Mesenchymal stem cell (in vitro differentiated cells and primary cell): ENCODE results near the gene AFF1.

Experiments used
- DNase-seq: peaks from one replicate; pipeline ENCODE4 v3.0.0-alpha.2; 2013
- H2AFZ ChIP-seq: one replicate; pipeline ENCODE4 v1.6.1; 2013; ENCODE audit warnings: low read depth, mild to moderate bottlenecking, control low read depth, inconsistent platforms, low read length, moderate library complexity
- H2AK5ac ChIP-seq: 2 replicates; pipeline ENCODE4 v1.6.1; 2013; ENCODE audit warnings: low read length, moderate library complexity, mild to moderate bottlenecking, inconsistent platforms; ENCODE audit not compliant: severe bottlenecking
- H2BK120ac ChIP-seq: one replicate; pipeline ENCODE4 v1.6.1; 2013; ENCODE audit warnings: low read depth, mild to moderate bottlenecking, inconsistent platforms, low read length, moderate library complexity
- H2BK12ac ChIP-seq, 2 experiments: one replicate each; pipeline ENCODE4 v1.6.1; 2013; ENCODE audit warnings: inconsistent platforms in 2 of 2, low read length in 2 of 2, mild to moderate bottlenecking in 2 of 2, moderate library complexity in 2 of 2, control low read depth in 1 of 2
- H2BK15ac ChIP-seq: one replicate; pipeline ENCODE4 v1.6.1; 2013; ENCODE audit warnings: mild to moderate bottlenecking, low read depth, inconsistent platforms; ENCODE audit not compliant: poor library complexity, severe bottlenecking
- H2BK5ac ChIP-seq: 2 replicates; pipeline ENCODE4 v1.6.1; 2013; ENCODE audit warnings: low read depth, mild to moderate bottlenecking, low read length, control low read depth, inconsistent platforms; ENCODE audit not compliant: poor library complexity, severe bottlenecking
- H3K14ac ChIP-seq, 2 experiments: one replicate each; pipeline ENCODE4 v1.6.1; 2013; ENCODE audit warnings: inconsistent platforms in 2 of 2, low read length in 2 of 2, control low read depth in 1 of 2, mild to moderate bottlenecking in 1 of 2, moderate library complexity in 1 of 2
- H3K18ac ChIP-seq, 2 experiments: one replicate each; pipeline ENCODE4 v1.6.1; 2013; ENCODE audit warnings: inconsistent platforms in 2 of 2, low read length in 2 of 2, control low read depth in 1 of 2, low read depth in 1 of 2, mild to moderate bottlenecking in 1 of 2
- H3K23ac ChIP-seq, 2 experiments: one replicate each; pipeline ENCODE4 v1.6.1; 2013; ENCODE audit warnings: inconsistent platforms in 2 of 2, low read length in 2 of 2, mild to moderate bottlenecking in 2 of 2, moderate library complexity in 2 of 2, control low read depth in 1 of 2
- H3K27ac ChIP-seq: 2 replicates; pipeline ENCODE4 v1.5.1; 2013; ENCODE audit warnings: mild to moderate bottlenecking, moderate library complexity, low read length, control low read depth, inconsistent platforms; ENCODE audit not compliant: poor library complexity, severe bottlenecking
- H3K27me3 ChIP-seq, 2 experiments: 2 replicates each; pipeline versions ENCODE4 v1.6.1 to v1.7.0; 2013; ENCODE audit warnings: low read length in 2 of 2, mild to moderate bottlenecking in 2 of 2, moderate library complexity in 2 of 2, control low read depth in 1 of 2, inconsistent platforms in 1 of 2; ENCODE audit not compliant: control insufficient read depth in 1 of 2, insufficient read depth in 1 of 2
- H3K36me3 ChIP-seq, 2 experiments: 2 replicates each; pipeline versions ENCODE4 v1.6.1 to v1.7.0; 2013; ENCODE audit warnings: low read length in 2 of 2, control low read depth in 1 of 2, inconsistent platforms in 1 of 2, low read depth in 1 of 2, mild to moderate bottlenecking in 1 of 2; ENCODE audit not compliant: insufficient read depth in 2 of 2, control insufficient read depth in 1 of 2
- H3K4ac ChIP-seq, 2 experiments: one replicate each; pipeline ENCODE4 v1.6.1; 2013; ENCODE audit warnings: inconsistent platforms in 2 of 2, low read length in 2 of 2, mild to moderate bottlenecking in 2 of 2, moderate library complexity in 2 of 2, control low read depth in 1 of 2, low read depth in 1 of 2
- H3K4me1 ChIP-seq: 2 replicates; pipeline ENCODE4 v1.6.1; 2013; ENCODE audit warnings: low read depth, low read length, control low read depth; ENCODE audit not compliant: control insufficient read depth, insufficient read depth
- H3K4me2 ChIP-seq: 2 replicates; pipeline ENCODE4 v1.6.1; 2013; ENCODE audit warnings: low read length, mild to moderate bottlenecking, inconsistent platforms; ENCODE audit not compliant: poor library complexity, severe bottlenecking
- H3K4me3 ChIP-seq, 2 experiments: 2 replicates each; pipeline versions ENCODE4 v1.5.1 to v1.7.0; 2013; ENCODE audit warnings: low read length in 2 of 2, mild to moderate bottlenecking in 2 of 2, control low read depth in 1 of 2, low read depth in 1 of 2; ENCODE audit not compliant: insufficient read depth in 1 of 2
- H3K79me1 ChIP-seq: replicated peaks from 2 replicates; pipeline ENCODE4 v1.6.1; 2013; ENCODE audit warnings: mild to moderate bottlenecking, control low read depth, low read length, inconsistent platforms; ENCODE audit not compliant: poor library complexity, severe bottlenecking
- H3K9ac ChIP-seq: 2 replicates; pipeline ENCODE4 v1.7.0; 2013; ENCODE audit warnings: mild to moderate bottlenecking, low read length, moderate library complexity
- H3K9me3 ChIP-seq: 2 replicates; pipeline ENCODE4 v1.7.0; 2013; ENCODE audit warnings: mild to moderate bottlenecking, low read length; ENCODE audit not compliant: control insufficient read depth
- H4K8ac ChIP-seq: one replicate; pipeline ENCODE4 v1.6.1; 2013; ENCODE audit warnings: inconsistent platforms, mild to moderate bottlenecking, low read length, moderate library complexity
- H4K91ac ChIP-seq: one replicate; pipeline ENCODE4 v1.6.1; 2013; ENCODE audit warnings: mild to moderate bottlenecking, low read length, inconsistent platforms
- WGBS: methylation state at CpG from one replicate; pipeline ENCODE4 v1.1.7; 2013; ENCODE audit warnings: mixed read lengths; 5-methylcytosine and 5-hydroxymethylcytosine counted together

Gene AFF1

DNA sequence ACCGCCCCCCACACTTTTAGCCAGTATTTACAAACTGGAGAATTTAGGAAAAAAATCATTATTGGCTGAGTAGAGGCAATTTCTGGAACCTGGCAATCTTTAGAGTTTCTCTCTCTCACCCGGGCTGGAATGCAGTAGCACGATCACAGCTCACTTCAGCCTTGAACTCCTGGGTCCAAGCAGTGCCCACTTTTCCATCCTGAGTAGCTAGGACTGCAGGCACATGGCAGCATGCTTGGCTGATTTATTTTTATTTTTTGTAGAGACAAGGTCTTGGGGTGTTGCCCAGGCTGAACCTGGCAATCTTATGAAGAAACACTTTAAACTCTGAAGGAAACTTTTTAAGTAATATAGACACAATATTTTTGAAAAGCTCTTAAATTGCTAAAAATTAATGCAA, 120.1 kb downstream of the AFF1 start:
- no peak overlapping the region for H3K4me3 ChIP-seq
- no peak overlapping the region for H2AFZ ChIP-seq
- no peak overlapping the region for H2AK5ac ChIP-seq
- WGBS: 97% methylated on average over 2 of the region's 3 CpGs
- H3K23ac ChIP-seq: no peak overlapping the region
- no peak overlapping the region for H4K8ac ChIP-seq
- no peak overlapping the region for H3K4ac ChIP-seq
- H2BK12ac ChIP-seq: no peak overlapping the region
- H2BK120ac ChIP-seq: no peak overlapping the region
- H3K18ac ChIP-seq: no peak overlapping the region
- H3K27me3 ChIP-seq: no peaks in the 10 kb centered on the region
- no peak overlapping the region for H3K4me2 ChIP-seq
- no peak overlapping the region for H2BK15ac ChIP-seq
- H2BK5ac ChIP-seq: no peak overlapping the region
- H3K4me1 ChIP-seq: peaks cover 8% of the 10 kb centered on the region
- H3K27ac ChIP-seq: no peak overlapping the region
- H3K9me3 ChIP-seq: no peaks in the 10 kb centered on the region
- peaks cover 5 to 9% of the 10 kb centered on the region in 2 experiments for H3K36me3 ChIP-seq
- peaks cover 42% of the 10 kb centered on the region for H3K79me1 ChIP-seq
- H3K14ac ChIP-seq: no peak overlapping the region
- H4K91ac ChIP-seq: no peak overlapping the region
- H3K9ac ChIP-seq: no peak overlapping the region
- no peak for DNase-seq

DNA sequence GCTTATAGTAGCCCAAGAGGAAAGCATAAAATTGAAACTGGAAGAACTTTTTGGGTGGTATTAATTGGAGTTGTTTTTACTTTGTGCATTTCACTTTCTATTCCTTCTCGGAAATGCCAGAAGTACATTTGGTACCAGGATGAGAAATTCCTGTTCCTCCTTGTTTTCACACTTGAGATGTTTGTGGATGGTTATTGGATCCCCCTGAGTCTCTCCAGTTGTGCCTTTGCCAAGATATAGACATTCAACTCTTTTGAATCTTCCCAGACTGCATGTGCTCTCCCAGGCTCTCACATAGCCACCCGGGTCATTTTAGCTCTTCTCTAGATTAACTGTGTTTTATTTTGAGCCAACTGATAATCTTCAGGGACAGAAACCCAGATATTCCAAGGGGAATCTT, 120.5 kb downstream of the AFF1 start:
- H3K14ac ChIP-seq: no peak overlapping the region
- H4K91ac ChIP-seq: no peak overlapping the region
- no peak overlapping the region for H3K4me2 ChIP-seq
- H3K4me1 ChIP-seq: peaks cover 8% of the 10 kb centered on the region
- H2BK15ac ChIP-seq: no peak overlapping the region
- H2BK120ac ChIP-seq: no peak overlapping the region
- 94% methylated on average over 1 of the region's 2 CpGs for WGBS
- no peaks in the 10 kb centered on the region for H3K27me3 ChIP-seq
- H3K79me1 ChIP-seq: peaks cover 42% of the 10 kb centered on the region
- H3K4me3 ChIP-seq: no peak overlapping the region
- H2BK5ac ChIP-seq: no peak overlapping the region
- no peak overlapping the region for H2BK12ac ChIP-seq
- H4K8ac ChIP-seq: no peak overlapping the region
- H3K9ac ChIP-seq: no peak overlapping the region
- H3K18ac ChIP-seq: no peak overlapping the region
- H3K9me3 ChIP-seq: no peaks in the 10 kb centered on the region
- H3K36me3 ChIP-seq: peaks cover 5 to 9% of the 10 kb centered on the region in 2 experiments
- H3K27ac ChIP-seq: no peak overlapping the region
- DNase-seq: no peak
- no peak overlapping the region for H2AK5ac ChIP-seq
- H3K23ac ChIP-seq: no peak overlapping the region
- H3K4ac ChIP-seq: no peak overlapping the region
- no peak overlapping the region for H2AFZ ChIP-seq

GRCh38 chr4:87056881-87057280, 122.1 kb downstream of the AFF1 start:
- Histone ChIP-seq H3K4me2 (no peak overlapping the region), H2BK120ac (no peak overlapping the region), H3K23ac (no peak overlapping the region), H2AK5ac (no peak overlapping the region), H3K27ac (no peak overlapping the region), H4K91ac (no peak overlapping the region), H3K4me1 (peaks cover 10% of the 10 kb centered on the region), H3K36me3 (peaks cover 5 to 8% of the 10 kb centered on the region in 2 experiments), H2BK5ac (no peak overlapping the region), H2BK15ac (no peak overlapping the region), H3K18ac (no peak overlapping the region), H3K14ac (no peak overlapping the region), H3K4me3 (no peak overlapping the region), H3K9ac (no peak overlapping the region), H2AFZ (no peak overlapping the region), H3K79me1 (peaks cover 36% of the 10 kb centered on the region), H3K27me3 (no peaks in the 10 kb centered on the region), H2BK12ac (no peak overlapping the region), H3K4ac (no peak overlapping the region), H4K8ac (no peak overlapping the region), H3K9me3 (no peaks in the 10 kb centered on the region)
- 85% methylated on average over 1 of the region's 2 CpGs for WGBS
- DNase-seq: no peak

DNA sequence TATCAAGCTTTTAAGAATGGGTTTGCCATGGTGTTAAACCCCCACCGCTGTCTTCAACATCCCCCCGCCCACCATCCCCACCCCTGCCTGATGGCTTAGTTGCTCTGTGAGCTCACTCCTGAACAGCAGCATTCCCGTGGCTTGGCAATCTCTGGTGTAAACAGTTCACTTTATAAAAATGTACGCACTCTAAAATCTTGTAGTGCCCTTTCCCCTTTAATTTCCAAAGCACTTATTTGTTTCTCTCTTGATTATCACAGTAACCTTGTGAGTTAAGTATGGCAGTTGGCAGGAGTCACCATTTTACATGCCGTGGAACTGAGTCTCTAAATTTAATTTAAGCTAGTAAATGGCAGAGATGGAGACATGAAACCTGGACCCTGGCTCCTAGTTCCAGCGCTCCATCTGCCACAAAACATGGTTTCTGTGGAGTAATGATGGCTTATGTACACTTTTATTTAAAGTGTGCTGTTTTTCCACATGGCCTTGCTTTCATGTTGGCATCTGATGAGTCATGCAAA, 123.1 kb downstream of the AFF1 start:
- Histone ChIP-seq H3K14ac (no peak overlapping the region), H3K9ac (no peak overlapping the region), H2BK120ac (no peak overlapping the region), H2BK12ac (no peak overlapping the region), H3K79me1 (peaks cover 29% of the 10 kb centered on the region), H4K8ac (no peak overlapping the region), H2BK5ac (no peak overlapping the region), H3K4ac (no peak overlapping the region), H2BK15ac (no peak overlapping the region), H3K9me3 (no peaks in the 10 kb centered on the region), H3K4me2 (no peak overlapping the region), H2AK5ac (no peak overlapping the region), H3K23ac (no peak overlapping the region), H3K4me1 (peaks cover 10% of the 10 kb centered on the region), H3K27ac (no peak overlapping the region), H3K27me3 (no peaks in the 10 kb centered on the region), H3K4me3 (no peak overlapping the region), H4K91ac (no peak overlapping the region), H3K18ac (peak overlapping the region in 1 of 2 experiments; percentile 71), H3K36me3 (peaks cover 3 to 15% of the 10 kb centered on the region in 2 experiments), H2AFZ (no peak overlapping the region)
- DNase-seq: no peak
- 81% methylated on average over 6 of the region's 6 CpGs for WGBS
